Fibroblast of lung (primary cell): ENCODE results near the gene MAPK8. TPM values are rescaled to one million over a fixed set of nuclear protein-coding genes. Genes with fewer than 3 reads are reported as not detected.

Experiments
- DNase-seq, 2 donors: peaks; one replicate each; pipeline versions ENCODE4 v3.0.0 to v3.0.0-alpha.2; 2010; ENCODE audit warnings: low read depth in 2 of 2
- H2AFZ ChIP-seq: 2 replicates; pipeline ENCODE4 v1.5.1; 2012; ENCODE audit warnings: low read length, control low read depth, inconsistent platforms
- H3K27ac ChIP-seq: 2 replicates; pipeline ENCODE4 v1.5.1; 2011; ENCODE audit warnings: low read length, control low read depth; ENCODE audit not compliant: insufficient read depth
- H3K27me3 ChIP-seq: 2 replicates; pipeline ENCODE4 v1.5.1; 2011; ENCODE audit warnings: mild to moderate bottlenecking, low read length; ENCODE audit not compliant: control insufficient read depth, insufficient read depth
- H3K36me3 ChIP-seq: 2 replicates; pipeline ENCODE4 v1.5.1; 2011; ENCODE audit warnings: low read length; ENCODE audit not compliant: control insufficient read depth, insufficient read depth
- H3K4me1 ChIP-seq: 2 replicates; pipeline ENCODE4 v1.5.1; 2011; ENCODE audit warnings: low read length; ENCODE audit not compliant: control insufficient read depth, insufficient read depth; ENCODE audit errors: extremely low read depth
- H3K4me2 ChIP-seq: 2 replicates; pipeline ENCODE4 v1.5.1; 2011; ENCODE audit warnings: low read length, control low read depth; ENCODE audit not compliant: insufficient read depth; ENCODE audit errors: extremely low read depth
- H3K4me3 ChIP-seq, 4 experiments: fragments of 200-600 bp in 1 of 4; sonication (generic) in 1 of 4; replicated peaks in 1 of 4; 2 replicates each; pipeline ENCODE4 v1.5.1; 2011 to 2016; ENCODE audit warnings: low read length in 4 of 4, low read depth in 3 of 4, mild to moderate bottlenecking in 3 of 4, control low read depth in 2 of 4, inconsistent platforms in 1 of 4, mixed read lengths in 1 of 4; ENCODE audit not compliant: insufficient read depth in 1 of 4; ENCODE audit errors: control extremely low read depth in 1 of 4
- H3K79me2 ChIP-seq: 2 replicates; pipeline ENCODE4 v1.5.1; 2012; ENCODE audit warnings: mild to moderate bottlenecking, low read length, inconsistent platforms; ENCODE audit not compliant: control insufficient read depth, insufficient read depth
- H3K9ac ChIP-seq: 2 replicates; pipeline ENCODE4 v1.5.1; 2011; ENCODE audit warnings: mild to moderate bottlenecking, low read length, control low read depth; ENCODE audit not compliant: insufficient read depth
- H3K9me3 ChIP-seq: 2 replicates; pipeline ENCODE4 v1.5.1; 2012; ENCODE audit warnings: low read depth, low read length; ENCODE audit not compliant: control insufficient read depth, insufficient read depth
- H4K20me1 ChIP-seq: 2 replicates; pipeline ENCODE4 v1.5.1; 2011; ENCODE audit warnings: low read length; ENCODE audit not compliant: control insufficient read depth, insufficient read depth; ENCODE audit errors: extremely low read depth
- EZH2 ChIP-seq: IDR thresholded peaks from 2 replicates; pipeline ENCODE4 v1.5.1; 2012; ENCODE audit warnings: low read length, control low read depth, mild to moderate bottlenecking; ENCODE audit errors: missing control alignments
- polyA plus RNA-seq, 2 donors: library from polyadenylated mRNA; depleted of rRNA in 1 of 2; stranded (reverse) in 1 of 2; unstranded in 1 of 2; fragments of >200 nt; gene quantifications; 2 replicates each; pipeline ENCODE4 v1.2.1, GENCODE V29; 2011 to 2012; ENCODE audit warnings: missing spikeins in 1 of 2
- total RNA-seq: library from RNA; depleted of rRNA; stranded (reverse); fragments of >200 nt; gene quantifications from 2 replicates; pipeline ENCODE4 v1.2.1, GENCODE V29; 2014
- TF ChIP-seq, protein P1 (sequence below), 2 donors: IDR thresholded peaks in 1 of 2; conservative IDR thresholded peaks in 1 of 2; 1 replicate in 1 of 2; 2 replicates in 1 of 2; pipeline ENCODE4 v1.5.1; 2011 to 2012; ENCODE audit warnings: low read length in 2 of 2, control low read depth in 1 of 2, inconsistent platforms in 1 of 2, low read depth in 1 of 2, mild to moderate bottlenecking in 1 of 2

The MAPK8 gene
- total and polyA plus RNA-seq, 2 donors (not counting 1 experiment from before 2014, with no cell fraction given): 29.4 to 53.7 TPM

- no peak overlapping the region for H3K27ac ChIP-seq
- H3K4me2 ChIP-seq: no peak overlapping the region
- peaks cover 11% of the 10 kb centered on the region for H3K4me1 ChIP-seq
- H2AFZ ChIP-seq: no peak overlapping the region
- H3K79me2 ChIP-seq: peaks cover 8% of the 10 kb centered on the region
- no peak for DNase-seq
- H4K20me1 ChIP-seq: no peaks in the 10 kb centered on the region
- TF ChIP-seq, protein P1, sequence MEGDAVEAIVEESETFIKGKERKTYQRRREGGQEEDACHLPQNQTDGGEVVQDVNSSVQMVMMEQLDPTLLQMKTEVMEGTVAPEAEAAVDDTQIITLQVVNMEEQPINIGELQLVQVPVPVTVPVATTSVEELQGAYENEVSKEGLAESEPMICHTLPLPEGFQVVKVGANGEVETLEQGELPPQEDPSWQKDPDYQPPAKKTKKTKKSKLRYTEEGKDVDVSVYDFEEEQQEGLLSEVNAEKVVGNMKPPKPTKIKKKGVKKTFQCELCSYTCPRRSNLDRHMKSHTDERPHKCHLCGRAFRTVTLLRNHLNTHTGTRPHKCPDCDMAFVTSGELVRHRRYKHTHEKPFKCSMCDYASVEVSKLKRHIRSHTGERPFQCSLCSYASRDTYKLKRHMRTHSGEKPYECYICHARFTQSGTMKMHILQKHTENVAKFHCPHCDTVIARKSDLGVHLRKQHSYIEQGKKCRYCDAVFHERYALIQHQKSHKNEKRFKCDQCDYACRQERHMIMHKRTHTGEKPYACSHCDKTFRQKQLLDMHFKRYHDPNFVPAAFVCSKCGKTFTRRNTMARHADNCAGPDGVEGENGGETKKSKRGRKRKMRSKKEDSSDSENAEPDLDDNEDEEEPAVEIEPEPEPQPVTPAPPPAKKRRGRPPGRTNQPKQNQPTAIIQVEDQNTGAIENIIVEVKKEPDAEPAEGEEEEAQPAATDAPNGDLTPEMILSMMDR (conservative IDR thresholded peaks at IDR 0.05 in 1 of 2, IDR thresholded peaks at IDR 0.05 in 1 of 2; ENCODE audit: low read depth in 1 of 2, low read length in 2 of 2): no peak
- H3K27me3 ChIP-seq: no peaks in the 10 kb centered on the region
- H3K9me3 ChIP-seq: no peaks in the 10 kb centered on the region
- peaks cover 12% of the 10 kb centered on the region for H3K36me3 ChIP-seq
- H3K4me3 ChIP-seq: no peak overlapping the region
- no peak overlapping the region for H3K9ac ChIP-seq
These were observed 146.5 kb downstream of the MAPK8 start for GRCh38 chr10:48452879-48453412.

GRCh38 chr10:48453451-48454301 is 147.2 kb downstream of the MAPK8 start:
- no peaks in the 10 kb centered on the region for H3K27me3 ChIP-seq
- H4K20me1 ChIP-seq: no peaks in the 10 kb centered on the region
- no peaks in the 10 kb centered on the region for H3K9me3 ChIP-seq
- DNase-seq: no peak
- H3K4me3 ChIP-seq: no peak overlapping the region
- H3K9ac ChIP-seq: no peak overlapping the region
- no peak overlapping the region for H3K27ac ChIP-seq
- TF ChIP-seq, protein P1 (conservative IDR thresholded peaks at IDR 0.05 in 1 of 2, IDR thresholded peaks at IDR 0.05 in 1 of 2; ENCODE audit: low read depth in 1 of 2, low read length in 2 of 2): no peak
- TF ChIP-seq EZH2: no peak
- no peak overlapping the region for H2AFZ ChIP-seq
- H3K36me3 ChIP-seq: peaks cover 14% of the 10 kb centered on the region
- peaks cover 11% of the 10 kb centered on the region for H3K4me1 ChIP-seq
- H3K79me2 ChIP-seq: peaks cover 8% of the 10 kb centered on the region
- H3K4me2 ChIP-seq: no peak overlapping the region

- no peak for DNase-seq
- H3K4me2 ChIP-seq: no peak overlapping the region
- peaks cover 13% of the 10 kb centered on the region for H3K36me3 ChIP-seq
- TF ChIP-seq, protein P1 (conservative IDR thresholded peaks at IDR 0.05 in 1 of 2, IDR thresholded peaks at IDR 0.05 in 1 of 2; ENCODE audit: low read depth in 1 of 2, low read length in 2 of 2): no peak
- TF ChIP-seq EZH2: no peak
- H3K9ac ChIP-seq: peak overlapping the region; percentile 2
- peaks cover 8% of the 10 kb centered on the region for H3K79me2 ChIP-seq
- peaks cover 6% of the 10 kb centered on the region for H3K4me1 ChIP-seq
- H4K20me1 ChIP-seq: no peaks in the 10 kb centered on the region
- no peaks in the 10 kb centered on the region for H3K9me3 ChIP-seq
- no peak overlapping the region for H3K4me3 ChIP-seq
- no peaks in the 10 kb centered on the region for H3K27me3 ChIP-seq
- no peak overlapping the region for H2AFZ ChIP-seq
- no peak overlapping the region for H3K27ac ChIP-seq
These were observed 148.0 kb downstream of the MAPK8 start for GRCh38 chr10:48454302-48455054.
